ENCODE measurements around the gene CAPRIN1.
"Not testable (repeated sequence)": the region's sequence is repeated elsewhere in the genome, so short reads cannot be mapped to it uniquely, and the experiment has no call there.

The CAPRIN1 gene

DNA sequence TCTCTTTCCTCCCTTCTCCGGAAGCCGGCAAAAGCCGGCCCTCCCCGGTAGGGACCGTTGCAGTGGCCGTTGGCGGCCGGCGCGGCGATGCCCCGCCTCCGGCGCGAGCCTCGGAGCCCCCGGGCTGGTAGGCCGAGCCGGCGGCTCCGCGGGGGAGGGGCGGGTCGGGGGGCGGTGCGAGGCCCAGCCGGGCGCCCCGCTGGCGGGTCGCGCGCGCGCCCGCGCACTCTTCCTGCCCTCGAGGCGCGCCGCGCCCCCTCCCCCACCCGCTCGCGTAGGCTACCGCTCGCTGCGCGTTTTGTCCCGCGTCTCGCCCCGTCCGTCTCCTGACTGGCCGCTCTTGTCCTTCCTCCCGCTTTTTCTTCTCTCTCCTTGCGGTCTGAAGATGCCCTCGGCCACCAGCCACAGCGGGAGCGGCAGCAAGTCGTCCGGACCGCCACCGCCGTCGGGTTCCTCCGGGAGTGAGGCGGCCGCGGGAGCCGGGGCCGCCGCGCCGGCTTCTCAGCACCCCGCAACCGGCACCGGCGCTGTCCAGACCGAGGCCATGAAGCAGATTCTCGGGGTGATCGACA lies 591 bp downstream of the CAPRIN1 start:
- DNase-seq = peak; percentile 92 to 94

DNA sequence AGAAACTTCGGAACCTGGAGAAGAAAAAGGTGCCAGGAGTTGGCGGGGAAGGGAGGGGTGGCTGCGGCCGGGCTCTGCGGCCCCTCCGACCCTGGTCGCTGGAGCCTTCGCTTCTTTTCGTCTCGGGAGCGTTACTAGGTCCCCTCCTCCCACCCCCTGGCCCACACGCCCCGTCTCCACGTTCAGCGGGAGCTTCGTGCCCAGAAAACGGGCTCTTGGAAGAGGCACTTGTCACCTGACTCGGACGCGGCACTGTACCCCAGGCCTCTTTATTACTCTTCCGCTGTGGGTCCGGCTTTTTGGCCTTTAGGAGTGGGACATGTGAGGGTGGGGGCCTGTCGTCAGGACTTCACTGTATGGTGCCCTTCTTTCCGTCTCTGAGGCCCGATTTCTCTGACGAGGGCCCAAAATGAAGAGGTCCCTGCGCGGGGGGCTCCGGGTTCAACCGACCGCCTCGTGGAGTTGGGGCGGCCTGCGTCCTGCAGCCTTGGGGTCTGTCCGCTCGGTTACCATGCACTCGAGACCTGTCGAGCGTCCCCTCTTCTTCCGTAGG lies 1.2 kb downstream of the CAPRIN1 start:
- peak; percentile 63 to 64 for DNase-seq

- peak; percentile 85 to 86 for DNase-seq
These were observed 1.7 kb downstream of the CAPRIN1 start for GRCh38 chr11:34053161-34053686.

GRCh38 chr11:34054351-34054750 lies 2.8 kb downstream of the CAPRIN1 start:
- not testable (repeated sequence) for DNase-seq

DNA sequence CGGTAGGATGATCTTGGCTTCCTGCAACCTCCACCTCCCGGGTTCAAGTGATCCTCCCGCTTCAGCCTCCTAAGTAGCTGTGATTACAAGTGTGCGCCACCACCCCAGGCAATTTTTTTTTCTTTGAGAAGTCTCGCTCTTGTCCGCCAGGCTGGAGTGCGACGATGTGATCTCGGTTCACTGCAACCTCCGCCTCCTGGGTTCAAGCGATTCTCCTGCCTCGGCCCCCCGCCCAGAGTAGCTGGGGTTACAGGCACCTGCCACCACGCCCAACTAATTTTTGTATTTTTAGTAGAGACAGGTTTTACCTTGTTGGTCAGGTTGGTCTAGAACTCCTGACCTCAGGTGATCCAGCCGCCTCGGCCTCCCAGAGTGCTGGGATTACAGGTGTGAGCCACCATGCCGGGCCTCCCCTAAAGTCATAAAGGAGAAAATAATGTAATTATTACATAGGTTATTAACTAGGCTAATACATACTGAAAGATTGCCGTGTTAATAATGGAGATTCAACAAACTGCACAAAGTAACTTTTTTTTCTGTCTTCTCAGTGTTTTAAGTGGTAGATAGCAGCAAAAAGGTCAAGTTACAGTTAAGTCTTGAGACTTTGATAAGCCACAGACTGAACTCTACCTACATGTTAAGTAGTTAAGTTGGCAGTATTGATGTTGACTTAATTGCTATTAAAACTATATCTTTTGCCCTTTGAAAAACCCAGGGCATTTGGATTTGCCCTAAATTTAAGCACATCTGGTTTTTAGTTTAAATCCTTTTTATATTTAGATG lies 3.9 kb downstream of the CAPRIN1 start:
- no peak for DNase-seq

DNA sequence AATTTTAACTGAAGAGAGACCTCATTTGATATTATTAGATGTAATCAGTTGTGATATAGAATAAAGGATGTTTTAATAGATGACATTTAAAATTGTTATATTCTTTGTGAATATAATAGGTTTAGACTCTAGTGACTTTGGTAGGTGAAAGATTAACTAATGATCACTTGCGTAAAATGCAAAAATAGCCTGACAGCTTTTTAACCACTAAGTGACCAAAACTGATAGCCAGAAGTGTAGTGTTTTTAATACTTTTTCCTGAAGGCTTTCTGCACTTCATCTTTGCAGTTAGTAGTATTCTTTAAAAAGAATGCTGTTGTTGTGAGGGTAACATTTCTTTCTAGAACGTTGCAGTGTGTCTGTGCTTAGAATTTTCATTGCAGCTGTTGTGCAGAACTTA lies 5.1 kb downstream of the CAPRIN1 start:
- no peak for DNase-seq

DNA sequence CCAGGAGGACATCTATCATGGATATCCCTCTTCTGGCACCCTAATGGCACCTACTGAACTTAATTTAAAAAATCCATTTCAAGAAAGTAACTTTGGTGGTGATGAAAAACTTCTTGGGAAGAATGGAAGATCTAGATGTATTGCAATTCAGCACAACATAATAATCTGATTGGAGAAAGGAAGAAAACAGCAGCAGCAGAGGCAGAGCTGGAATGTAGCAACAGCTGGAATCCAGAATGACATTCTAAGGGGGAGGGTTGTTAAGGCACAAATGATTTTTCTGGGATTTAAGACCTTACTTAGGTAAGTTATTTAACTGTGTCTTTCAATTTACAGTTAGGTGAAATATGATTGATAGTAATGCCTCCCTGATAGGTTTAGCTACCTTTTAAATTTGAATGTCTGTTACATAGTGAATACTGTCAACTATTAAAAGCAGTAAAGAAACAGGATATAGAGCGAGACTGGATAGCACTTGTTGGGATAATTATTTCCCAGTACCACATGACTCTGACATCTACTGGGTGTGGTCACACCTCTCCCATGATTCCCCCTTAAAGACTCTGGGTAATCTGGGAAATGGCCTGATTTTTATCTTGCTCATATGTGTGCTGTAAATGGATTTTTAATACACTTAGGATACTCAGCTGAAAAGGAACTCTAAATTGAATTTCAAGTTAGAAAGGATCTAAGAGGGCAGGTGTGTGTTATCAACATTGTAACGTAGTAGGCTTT lies 11.7 kb downstream of the CAPRIN1 start:
- no peak for DNase-seq

DNA sequence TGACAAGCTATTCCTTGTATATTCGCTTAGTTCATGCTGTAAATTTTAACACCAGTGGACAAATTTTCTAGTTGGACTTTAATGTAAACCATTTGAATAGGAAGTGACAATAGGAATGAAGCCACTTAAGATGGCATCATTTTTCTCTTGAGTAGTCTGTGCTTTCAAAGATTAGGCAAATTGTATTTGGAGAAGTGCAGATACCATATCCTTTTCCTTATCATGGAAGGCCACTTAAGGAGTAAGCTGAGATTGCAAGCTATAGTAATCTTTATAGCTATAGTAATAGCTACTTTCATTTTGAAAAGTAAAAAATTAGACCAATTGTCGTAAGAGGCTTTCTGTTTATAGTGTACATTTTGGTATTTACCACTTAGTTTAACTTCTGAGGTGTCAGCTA lies 12.8 kb downstream of the CAPRIN1 start:
- no peak for DNase-seq

- peak in 1 of 2 experiments; percentile 50 for DNase-seq
These were observed 14.1 kb downstream of the CAPRIN1 start for GRCh38 chr11:34065505-34066203.

GRCh38 chr11:34066766-34067165 lies 15.2 kb downstream of the CAPRIN1 start:
- DNase-seq = not testable (repeated sequence)

GRCh38 chr11:34067383-34068065 lies 16.0 kb downstream of the CAPRIN1 start:
- no peak for DNase-seq

DNA sequence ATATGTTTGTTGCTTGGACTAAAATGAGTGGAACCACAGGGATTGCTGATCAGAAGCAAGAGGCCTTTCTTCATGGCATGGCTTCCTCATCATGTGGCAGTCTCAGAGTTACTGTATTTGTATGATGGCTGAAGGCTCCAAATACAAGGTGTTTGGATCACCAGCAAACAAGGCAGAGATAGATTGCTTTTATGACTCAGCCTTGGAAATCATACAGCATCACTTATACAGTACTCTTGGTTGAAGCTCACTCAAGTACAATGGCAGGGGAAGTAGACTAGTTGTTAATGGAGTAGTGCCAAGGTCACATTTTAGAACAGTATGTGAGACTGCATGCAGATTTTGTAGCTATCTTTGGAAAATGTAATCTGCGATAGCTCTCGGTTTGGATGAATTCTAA lies 16.6 kb downstream of the CAPRIN1 start:
- DNase-seq = no peak

GRCh38 chr11:34071306-34071705 lies 19.8 kb downstream of the CAPRIN1 start:
- DNase-seq = not testable (repeated sequence)

DNA sequence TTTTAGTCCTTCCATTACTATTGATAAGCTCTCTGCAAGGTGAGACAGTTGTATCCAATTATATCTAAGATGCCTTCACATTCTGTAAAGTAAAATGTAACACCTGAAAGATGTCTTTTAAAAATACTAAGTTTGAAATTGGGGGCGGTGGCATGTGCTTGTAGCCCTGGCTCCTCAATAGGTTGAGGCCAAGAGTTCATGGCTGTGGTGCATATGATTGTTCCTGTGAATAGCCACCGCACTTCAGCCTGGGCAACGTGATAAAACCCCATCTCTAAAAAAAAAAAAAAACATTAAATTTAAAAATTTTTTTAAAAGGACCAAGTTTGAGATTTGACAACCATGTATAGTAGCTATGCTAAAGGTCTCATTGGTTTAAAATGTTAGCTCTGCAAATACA lies 20.5 kb downstream of the CAPRIN1 start:
- no peak for DNase-seq

DNA sequence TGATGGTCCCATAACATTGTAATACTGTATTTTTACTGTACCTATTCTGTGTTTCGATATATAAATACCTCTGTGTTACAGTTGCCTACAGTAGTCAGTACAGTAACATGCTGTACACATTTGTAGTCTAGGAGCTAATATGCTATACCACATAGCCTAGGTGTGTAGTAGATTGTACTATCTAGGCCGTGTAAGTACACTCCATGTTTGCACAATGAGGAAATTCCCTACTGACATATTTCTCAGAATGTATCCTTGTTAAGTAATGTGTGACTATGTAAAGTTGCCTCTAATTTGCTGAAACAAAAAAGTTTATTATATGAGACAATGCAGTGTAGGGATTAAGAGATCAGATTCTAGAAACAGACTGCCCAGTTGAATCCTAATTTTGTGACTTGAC lies 21.3 kb downstream of the CAPRIN1 start:
- DNase-seq = no peak

GRCh38 chr11:34074391-34074790 lies 22.9 kb downstream of the CAPRIN1 start:
- no peak for DNase-seq

- no peak for DNase-seq
These were observed 23.8 kb downstream of the CAPRIN1 start for GRCh38 chr11:34075178-34075820.

DNA sequence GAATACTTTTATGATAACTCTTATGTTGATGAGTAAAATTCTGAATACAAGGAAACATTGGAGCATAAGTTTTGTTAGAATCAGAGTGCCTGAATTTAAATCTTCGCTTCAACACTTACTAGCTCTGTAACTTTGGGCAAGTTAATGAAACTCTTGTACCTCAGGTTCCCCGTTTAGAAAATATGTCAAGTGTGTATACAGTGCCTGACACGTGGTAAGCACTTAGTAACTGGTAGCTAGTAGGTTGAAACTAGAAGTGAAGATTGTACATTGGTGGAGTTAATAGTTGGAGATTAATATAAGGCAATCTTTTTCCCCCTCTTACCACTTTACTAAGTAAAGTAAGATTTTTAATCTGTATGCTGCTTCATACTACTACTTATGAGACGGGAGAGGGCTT lies 29.1 kb downstream of the CAPRIN1 start:
- DNase-seq = no peak

GRCh38 chr11:34084637-34085036 lies 33.1 kb downstream of the CAPRIN1 start:
- DNase-seq = no peak

- DNase-seq = no peak
These were observed 35.2 kb downstream of the CAPRIN1 start for GRCh38 chr11:34086554-34087283.

GRCh38 chr11:34091825-34092224 lies 40.3 kb downstream of the CAPRIN1 start:
- no peak for DNase-seq
